GM12865 (cell line): ENCODE data around the gene AGBL4.
"Not testable (repeated sequence)": the region's sequence is repeated elsewhere in the genome, so short reads cannot be mapped to it uniquely, and the experiment has no call there.

Experiments
- DNase-seq: peaks from one replicate; pipeline ENCODE4 v3.0.0; 2010; ENCODE audit warnings: low read depth
- H3K4me3 ChIP-seq: 2 replicates; pipeline ENCODE4 v1.5.1; 2011; ENCODE audit warnings: mild to moderate bottlenecking, low read depth, low read length, control low read depth
- TF ChIP-seq, protein P1 (sequence below): IDR thresholded peaks from 2 replicates; pipeline ENCODE4 v1.5.1; 2011; ENCODE audit warnings: low read length, control low read depth, low read depth, inconsistent platforms; ENCODE audit not compliant: insufficient read depth; ENCODE audit errors: missing control alignments

Gene AGBL4

DNA sequence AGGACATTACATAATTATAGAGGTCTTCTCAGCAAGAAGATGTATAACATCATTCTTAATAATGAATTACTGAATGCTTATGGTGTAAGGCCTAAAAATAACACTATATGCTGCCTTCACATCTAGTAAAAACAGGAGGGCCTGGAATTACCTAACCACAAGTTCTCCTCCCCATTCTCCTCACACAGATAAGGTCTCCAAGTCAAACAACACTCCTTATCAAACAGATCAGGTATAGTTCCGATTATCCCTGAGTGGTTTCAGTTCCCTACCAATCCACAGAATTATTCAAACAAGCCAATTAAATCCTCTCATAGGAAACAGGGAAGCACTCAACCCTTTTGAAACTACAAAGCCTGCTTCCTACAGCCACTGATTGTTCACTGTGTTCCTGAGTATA, 4.0 kb upstream of the AGBL4 start:
- DNase-seq: no peak
- no peak overlapping the region for H3K4me3 ChIP-seq
- TF ChIP-seq, protein P1, sequence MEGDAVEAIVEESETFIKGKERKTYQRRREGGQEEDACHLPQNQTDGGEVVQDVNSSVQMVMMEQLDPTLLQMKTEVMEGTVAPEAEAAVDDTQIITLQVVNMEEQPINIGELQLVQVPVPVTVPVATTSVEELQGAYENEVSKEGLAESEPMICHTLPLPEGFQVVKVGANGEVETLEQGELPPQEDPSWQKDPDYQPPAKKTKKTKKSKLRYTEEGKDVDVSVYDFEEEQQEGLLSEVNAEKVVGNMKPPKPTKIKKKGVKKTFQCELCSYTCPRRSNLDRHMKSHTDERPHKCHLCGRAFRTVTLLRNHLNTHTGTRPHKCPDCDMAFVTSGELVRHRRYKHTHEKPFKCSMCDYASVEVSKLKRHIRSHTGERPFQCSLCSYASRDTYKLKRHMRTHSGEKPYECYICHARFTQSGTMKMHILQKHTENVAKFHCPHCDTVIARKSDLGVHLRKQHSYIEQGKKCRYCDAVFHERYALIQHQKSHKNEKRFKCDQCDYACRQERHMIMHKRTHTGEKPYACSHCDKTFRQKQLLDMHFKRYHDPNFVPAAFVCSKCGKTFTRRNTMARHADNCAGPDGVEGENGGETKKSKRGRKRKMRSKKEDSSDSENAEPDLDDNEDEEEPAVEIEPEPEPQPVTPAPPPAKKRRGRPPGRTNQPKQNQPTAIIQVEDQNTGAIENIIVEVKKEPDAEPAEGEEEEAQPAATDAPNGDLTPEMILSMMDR: no peak

DNA sequence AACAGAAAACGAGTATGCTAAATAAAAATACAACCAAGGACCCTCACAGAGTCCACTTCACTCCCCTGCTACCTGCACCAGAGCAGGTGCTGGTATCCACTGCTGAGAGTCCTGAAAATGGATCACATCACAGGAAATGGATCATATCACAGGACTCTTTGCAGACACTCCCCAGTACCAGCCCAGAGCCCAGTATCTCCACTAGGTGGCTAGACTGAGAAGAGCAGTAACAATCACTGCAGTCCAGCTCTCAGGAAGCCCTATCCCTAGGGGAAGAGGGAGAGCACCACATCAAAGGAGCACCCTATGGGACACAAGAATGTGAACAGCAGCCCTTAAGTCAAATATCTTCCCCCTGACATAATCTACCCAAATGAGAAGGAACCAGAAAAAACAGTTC, 28.0 kb downstream of the AGBL4 start:
- DNase-seq: no peak
- TF ChIP-seq, protein P1: peak; percentile 5
- H3K4me3 ChIP-seq: no peak overlapping the region

DNA sequence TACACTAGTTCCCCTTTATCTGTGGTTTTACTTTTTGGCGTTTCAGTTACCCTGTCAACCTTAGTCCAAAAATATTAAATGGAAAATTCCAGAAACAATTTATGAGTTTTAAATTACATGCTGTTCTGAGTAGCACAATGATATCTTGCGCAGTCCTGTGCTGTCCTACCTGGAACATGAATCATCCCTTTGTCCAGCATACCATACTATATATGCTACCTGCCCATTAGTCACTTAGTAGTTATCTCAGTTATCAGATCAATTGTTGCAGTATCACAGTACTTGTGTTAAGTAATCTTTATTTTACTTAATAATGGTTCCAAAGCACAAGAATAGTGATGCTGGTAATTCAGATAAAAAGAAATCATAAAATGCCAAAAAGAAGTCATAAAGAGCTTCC, 52.7 kb downstream of the AGBL4 start:
- TF ChIP-seq, protein P1: no peak
- H3K4me3 ChIP-seq: no peak overlapping the region
- no peak for DNase-seq

DNA sequence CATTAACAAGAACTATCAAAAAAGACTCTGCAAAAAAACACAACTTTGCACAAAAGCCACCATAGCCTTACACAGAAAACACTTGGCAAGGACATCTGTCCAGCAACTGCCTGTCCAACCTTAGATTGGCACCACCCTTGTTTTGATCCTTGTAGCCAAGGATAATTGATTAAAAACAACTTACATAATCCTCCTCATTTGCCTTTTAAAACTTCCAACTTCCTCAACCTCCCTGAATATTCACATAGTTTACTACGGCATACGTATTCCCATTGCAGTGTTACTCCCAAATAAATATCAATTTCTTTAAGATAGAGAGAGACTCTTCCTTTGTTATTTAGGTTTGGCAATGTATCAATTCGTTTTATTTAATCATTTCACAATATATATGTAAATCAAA, 72.4 kb downstream of the AGBL4 start:
- DNase-seq: no peak
- no peak overlapping the region for H3K4me3 ChIP-seq
- TF ChIP-seq, protein P1: no peak

DNA sequence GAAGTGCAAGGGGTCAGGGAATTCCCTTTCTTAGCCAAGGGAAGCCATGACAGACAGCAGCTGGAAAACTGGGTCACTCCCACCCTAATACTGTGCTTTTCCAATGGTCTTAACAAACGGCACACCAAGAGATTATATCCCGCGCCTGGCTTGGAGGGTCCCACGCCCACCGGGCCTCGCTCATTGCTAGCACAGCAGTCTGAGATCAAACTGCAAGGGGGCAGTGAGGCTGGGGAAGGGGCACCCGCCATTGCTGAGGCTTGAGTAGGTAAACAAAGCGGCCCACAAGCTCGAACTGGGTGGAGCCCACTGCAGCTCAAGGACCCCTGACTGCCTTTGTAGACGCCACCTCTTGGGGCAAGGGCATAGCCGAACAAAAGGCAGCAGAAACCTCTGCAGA, 108.5 kb downstream of the AGBL4 start:
- DNase-seq, H3K4me3 ChIP-seq: not testable (repeated sequence)

DNA sequence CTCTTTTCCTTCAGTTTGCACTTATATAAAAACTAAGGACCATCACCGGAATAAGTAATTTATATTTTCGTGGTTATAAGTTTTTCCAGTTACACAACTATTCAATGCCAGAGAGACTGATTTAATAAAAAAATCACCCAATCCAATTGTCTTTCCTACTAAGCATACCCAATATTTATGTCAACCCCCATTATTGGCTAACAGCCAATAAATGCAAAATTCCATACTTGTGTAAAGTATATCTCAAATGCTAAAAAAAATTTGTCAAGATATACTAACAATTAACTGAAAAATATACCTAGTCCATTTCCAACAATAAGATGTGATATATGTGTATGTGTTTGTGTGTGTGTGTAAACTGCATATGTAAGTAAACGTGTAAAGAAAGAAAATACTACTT, 117.4 kb downstream of the AGBL4 start:
- TF ChIP-seq, protein P1: no peak
- no peak for DNase-seq
- no peak overlapping the region for H3K4me3 ChIP-seq

DNA sequence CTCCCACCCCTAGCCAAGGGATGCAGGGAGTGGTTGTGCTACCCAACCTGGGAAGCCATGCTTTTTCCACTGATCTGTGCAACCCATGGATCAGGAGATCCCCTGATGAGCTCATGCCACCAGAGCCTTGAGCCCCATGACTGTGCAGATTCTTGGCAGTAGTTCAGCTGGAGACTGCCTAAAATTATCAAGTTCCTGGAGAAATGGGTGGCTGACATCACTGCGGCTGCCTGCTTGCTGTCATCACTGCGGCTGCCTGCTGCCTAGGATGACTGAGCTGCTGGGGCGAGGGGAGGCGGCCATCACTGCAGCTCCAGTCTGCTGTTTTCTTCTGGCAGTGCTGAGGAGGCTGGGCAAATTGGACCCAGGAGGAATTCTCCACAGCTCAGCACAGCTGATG, 159.2 kb downstream of the AGBL4 start:
- H3K4me3 ChIP-seq: no peak overlapping the region
- TF ChIP-seq, protein P1: no peak
- DNase-seq: no peak

DNA sequence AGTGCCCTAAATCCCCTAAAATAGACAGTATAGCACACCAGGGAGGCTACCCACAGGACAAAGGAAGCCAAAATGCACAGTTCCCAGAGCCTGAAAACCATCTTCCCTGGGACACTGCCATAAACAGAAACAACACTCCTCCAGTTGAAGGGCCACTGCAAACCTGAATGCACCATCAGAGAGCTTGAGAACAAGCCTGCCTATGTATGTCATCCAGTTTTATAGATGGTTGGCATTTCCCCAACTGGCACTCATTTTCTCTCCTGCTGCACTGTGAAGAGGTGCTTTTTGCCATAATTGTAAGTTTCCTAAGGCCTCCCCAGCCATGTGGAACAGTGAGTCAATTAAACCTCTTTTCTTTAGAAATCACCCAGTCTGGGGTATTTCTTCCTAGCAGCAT, 169.0 kb downstream of the AGBL4 start:
- H3K4me3 ChIP-seq: no peak overlapping the region
- DNase-seq: no peak
- TF ChIP-seq, protein P1: no peak
